Mucosa of gallbladder (tissue), 1 donor: ENCODE data around the gene SGMS1. TPM values are rescaled to one million over a fixed set of nuclear protein-coding genes. Genes with fewer than 3 reads are reported as not detected.
"Not testable (repeated sequence)": the region's sequence is repeated elsewhere in the genome, so short reads cannot be mapped to it uniquely, and the experiment has no call there.

Experiments
- DNase-seq: peaks from one replicate; pipeline ENCODE4 v3.0.0-alpha.2; 2020; ENCODE audit warnings: low spot score
- total RNA-seq: library from RNA; stranded (reverse); gene quantifications from one replicate; pipeline ENCODE4 v1.2.1, GENCODE V29; 2021
- donor health status: DM: no; HTN: no; CAD: no.

The SGMS1 gene
- total RNA-seq, 1 donor from 2014 or later = 36.9 TPM

DNA sequence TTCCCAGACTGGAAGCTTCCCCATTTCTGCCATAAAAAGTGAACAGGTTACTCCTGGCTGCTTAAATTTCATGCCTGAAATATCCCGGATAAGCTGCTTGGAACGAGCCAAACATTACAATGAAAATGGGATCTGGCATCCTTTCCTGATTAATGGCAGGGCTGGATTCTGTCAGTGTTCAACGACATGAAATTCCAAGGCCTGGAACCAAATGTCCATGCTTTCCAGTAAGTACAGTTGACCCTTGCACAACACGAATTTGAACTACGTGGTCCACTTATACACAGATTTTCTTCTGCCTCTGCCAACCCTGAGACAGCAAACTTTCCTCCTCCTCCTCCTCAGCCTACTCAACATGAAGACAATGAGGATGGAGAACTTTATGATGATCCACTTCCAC, 65.4 kb downstream of the SGMS1 start:
- DNase-seq = no peak

GRCh38 chr10:50557130-50557682, 66.5 kb downstream of the SGMS1 start:
- no peak for DNase-seq

- no peak for DNase-seq
Measured at GRCh38 chr10:50556237-50557120, 67.3 kb downstream of the SGMS1 start.

DNA sequence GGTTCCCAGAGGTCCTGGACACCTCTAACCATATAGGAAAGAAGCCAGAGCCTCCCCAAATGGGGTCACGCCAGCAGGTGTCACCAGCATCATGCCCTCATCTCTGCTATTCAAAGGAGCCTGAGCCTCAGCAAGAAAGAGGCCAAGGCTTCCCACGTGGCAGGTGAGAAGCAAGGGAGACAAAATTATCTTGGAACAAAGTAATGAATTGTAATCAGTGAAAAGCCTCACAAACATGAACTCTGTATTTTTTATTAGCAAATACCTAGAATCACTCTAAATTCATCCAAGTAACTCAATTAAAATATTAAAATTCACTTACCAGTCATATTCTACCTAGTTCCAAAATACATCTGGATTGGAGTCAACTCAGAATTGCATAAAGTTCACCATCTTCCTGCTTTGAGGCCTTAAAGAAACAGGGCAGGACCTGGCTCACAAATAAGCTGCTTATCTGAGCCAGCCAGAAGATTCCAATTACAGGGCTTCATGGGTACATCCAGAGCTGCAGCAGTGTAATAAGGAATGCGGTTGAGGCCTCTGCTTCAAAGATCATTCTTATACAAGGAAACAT, 68.7 kb downstream of the SGMS1 start:
- DNase-seq = no peak

DNA sequence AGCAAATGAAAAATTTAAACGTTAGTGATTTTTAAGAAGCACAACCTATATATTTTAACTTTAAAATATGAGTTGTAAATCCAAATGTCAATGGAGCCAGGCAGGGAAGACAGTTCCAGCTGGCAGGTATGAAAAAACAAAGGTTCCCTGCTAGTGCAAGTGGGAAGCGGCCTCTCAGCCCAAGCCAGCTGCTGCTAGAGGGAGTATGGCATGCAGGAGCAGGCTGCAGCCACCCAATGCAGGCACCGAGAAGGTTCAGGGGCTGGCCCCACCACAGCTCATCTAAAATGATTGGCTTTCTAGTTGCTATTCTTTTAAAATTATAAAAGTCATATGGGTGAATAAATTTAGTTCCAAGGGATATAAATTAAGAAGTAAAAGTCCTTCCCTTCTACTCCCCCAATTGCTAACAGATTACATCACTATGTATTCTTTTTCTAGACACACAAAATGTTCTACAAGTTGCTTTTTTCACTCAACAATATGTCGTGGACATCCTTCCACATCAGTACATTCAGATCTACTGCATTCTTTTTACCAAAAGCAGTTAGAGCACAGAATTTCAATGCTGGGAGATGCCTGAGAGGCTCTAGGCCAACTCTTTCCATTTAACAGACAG, 69.3 kb downstream of the SGMS1 start:
- DNase-seq = no peak

GRCh38 chr10:50552771-50553535, 70.8 kb downstream of the SGMS1 start:
- no peak for DNase-seq

- no peak for DNase-seq
Measured at GRCh38 chr10:50552308-50552707, 71.4 kb downstream of the SGMS1 start.

- DNase-seq = no peak
Measured at GRCh38 chr10:50551894-50552293, 71.9 kb downstream of the SGMS1 start.

DNA sequence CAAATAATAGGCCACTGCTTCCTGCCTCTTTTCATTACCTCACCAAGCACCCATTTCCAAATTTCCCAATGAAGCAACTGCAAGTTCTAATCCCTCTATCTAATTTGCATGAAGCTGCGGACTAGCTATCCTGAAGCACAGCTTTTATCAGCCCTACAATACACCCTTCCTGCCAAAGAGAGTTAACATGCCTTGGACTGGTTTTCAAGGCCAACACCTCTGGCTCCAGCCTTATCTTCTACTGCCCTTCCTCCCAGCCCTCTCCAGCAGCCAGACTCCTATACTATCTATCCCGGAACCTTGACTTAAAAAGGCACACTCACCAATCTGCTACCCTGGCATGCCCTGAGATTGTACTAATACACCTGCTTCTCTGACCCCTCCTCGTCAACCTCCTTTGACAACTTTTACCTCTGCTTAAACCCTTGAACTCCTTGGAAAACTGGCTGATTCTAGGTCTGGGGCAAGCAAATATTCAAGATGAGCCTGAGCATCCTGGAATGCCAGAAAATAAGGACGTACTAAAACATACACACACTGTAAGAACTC, 73.4 kb downstream of the SGMS1 start:
- peak; percentile 36 for DNase-seq

- DNase-seq = not testable (repeated sequence)
Measured at GRCh38 chr10:50549186-50549585, 74.6 kb downstream of the SGMS1 start.

- not testable (repeated sequence) for DNase-seq
Measured at GRCh38 chr10:50548481-50548880, 75.3 kb downstream of the SGMS1 start.

- not testable (repeated sequence) for DNase-seq
Measured at GRCh38 chr10:50546287-50546686, 77.5 kb downstream of the SGMS1 start.

DNA sequence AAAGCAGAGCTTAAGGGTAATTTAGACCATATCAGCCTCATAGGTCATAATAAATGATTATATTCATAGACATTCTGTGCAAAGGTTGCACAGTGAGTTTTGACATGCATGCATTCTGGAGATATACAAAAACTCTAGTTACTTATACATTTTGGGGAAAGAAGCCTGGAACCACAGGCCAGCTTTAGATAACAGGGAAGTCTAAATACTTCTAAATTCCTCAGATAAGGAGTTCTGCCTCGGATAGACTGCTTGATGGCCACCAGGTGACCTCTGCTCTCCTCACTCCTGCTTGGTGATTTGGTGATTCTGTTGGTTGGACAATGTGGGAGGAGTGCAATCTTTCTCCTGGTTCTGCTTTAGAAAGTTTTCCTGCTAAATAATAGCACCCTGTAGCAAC, 77.9 kb downstream of the SGMS1 start:
- no peak for DNase-seq

DNA sequence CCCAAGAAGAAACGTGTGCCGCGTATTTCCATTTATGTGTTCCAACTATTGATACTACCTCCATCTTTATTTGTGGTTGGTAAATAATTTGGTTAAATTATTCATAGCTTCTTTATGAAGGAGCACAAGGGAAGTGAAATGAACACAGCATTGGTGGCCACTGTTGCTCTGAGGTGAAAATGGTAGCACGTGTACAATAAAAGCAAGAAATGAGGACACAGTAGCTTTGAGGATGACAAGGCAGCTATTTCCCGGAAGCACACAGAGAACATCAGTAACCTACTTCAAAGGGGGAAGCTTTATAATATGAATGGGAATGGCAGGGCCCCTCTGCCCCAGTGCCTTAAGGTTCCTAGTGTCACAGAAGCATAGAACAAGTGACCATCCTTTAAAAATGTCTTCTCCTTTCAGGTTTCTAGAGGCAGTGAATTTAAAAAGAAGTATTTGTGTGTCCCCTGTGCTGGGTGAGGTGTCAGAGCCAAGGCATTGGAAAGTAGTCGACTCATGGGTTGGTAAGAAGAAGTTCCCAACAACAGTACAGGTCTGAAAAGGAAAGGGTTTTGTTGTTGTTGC, 78.8 kb downstream of the SGMS1 start:
- no peak for DNase-seq

GRCh38 chr10:50544095-50544856, 79.5 kb downstream of the SGMS1 start:
- DNase-seq = no peak

GRCh38 chr10:50542871-50543270, 80.9 kb downstream of the SGMS1 start:
- no peak for DNase-seq

GRCh38 chr10:50541921-50542320, 81.8 kb downstream of the SGMS1 start:
- DNase-seq = no peak

DNA sequence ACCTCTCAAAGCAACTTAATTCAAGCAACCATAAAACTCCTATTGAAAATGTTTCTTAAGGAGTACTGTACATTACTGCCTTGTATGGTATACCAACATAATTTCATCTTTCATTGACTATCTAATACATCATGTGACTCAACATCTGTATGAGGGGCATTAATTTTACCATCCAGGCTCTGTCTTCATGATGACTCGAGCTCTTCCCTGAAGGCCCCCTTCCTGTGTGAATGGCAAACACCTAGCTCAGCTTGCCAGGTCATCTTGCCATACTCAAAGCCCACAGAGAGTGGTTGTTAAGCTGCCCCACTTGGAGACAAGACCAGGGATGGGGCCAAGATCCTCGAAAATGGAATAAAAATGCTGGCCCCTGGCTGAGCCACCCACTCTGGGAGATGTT, 82.4 kb downstream of the SGMS1 start:
- DNase-seq = no peak

GRCh38 chr10:50540826-50541122, 83.0 kb downstream of the SGMS1 start:
- no peak for DNase-seq

DNA sequence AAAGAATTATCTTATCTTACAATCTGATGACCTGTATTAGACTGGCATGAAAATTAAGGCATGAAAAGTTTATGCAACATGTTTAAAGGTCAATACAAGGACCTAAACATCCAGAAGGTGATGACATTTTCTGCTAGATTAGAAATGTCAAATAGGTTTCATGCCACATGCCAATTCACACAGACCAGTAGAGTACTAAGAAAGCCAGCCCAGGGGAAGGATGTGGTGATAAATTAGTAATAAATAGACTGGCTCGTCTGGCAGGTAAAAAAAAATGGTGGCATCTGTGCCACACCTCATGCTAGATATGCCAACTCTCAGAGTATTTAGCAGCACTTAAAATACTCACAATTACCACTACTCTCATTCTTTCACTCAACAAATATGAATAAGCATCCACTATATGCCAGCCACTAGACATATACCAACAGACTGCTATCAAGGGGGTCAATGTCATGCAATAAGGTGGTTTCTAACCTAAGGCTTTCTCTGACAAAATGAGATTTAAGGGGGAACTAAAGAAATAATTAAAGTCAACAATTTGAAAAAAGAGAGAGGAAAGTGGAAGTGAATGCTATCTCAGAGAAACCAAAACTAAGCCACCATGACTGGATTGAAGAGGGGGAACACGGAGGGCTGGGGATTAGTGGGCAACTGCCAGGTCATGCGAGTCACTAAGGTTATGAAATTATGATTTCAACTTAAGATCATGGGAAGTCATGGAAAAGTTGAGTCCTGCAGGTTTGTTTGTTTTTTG, 83.5 kb downstream of the SGMS1 start:
- DNase-seq = no peak
